KMS-11 (cell line): ENCODE measurements around the gene ADGRB2.

Experiments
- H2AFZ ChIP-seq: fragments of 200-600 bp; sonication (generic); 2 replicates; pipeline ENCODE4 v1.6.1; 2016; ENCODE audit warnings: antibody characterized with exemption, mixed run types, low read depth
- H3K27ac ChIP-seq: fragments of 200-600 bp; sonication (generic); 2 replicates; pipeline ENCODE4 v1.6.1; 2016; ENCODE audit warnings: mild to moderate bottlenecking, mixed run types
- H3K27me3 ChIP-seq: fragments of 200-600 bp; sonication (generic); 2 replicates; pipeline ENCODE4 v1.6.1; 2017; ENCODE audit warnings: mild to moderate bottlenecking, low read depth, mixed run types, moderate library complexity; ENCODE audit not compliant: insufficient read depth
- H3K36me3 ChIP-seq: fragments of 200-600 bp; sonication (generic); 2 replicates; pipeline ENCODE4 v1.6.1; 2017; ENCODE audit warnings: mild to moderate bottlenecking, mixed run types; ENCODE audit not compliant: insufficient read depth
- H3K4me1 ChIP-seq: fragments of 200-600 bp; sonication (generic); 2 replicates; pipeline ENCODE4 v1.6.1; 2016; ENCODE audit warnings: mild to moderate bottlenecking, low read depth, mixed run types; ENCODE audit not compliant: poor library complexity, severe bottlenecking
- H3K4me2 ChIP-seq: fragments of 200-600 bp; sonication (generic); 2 replicates; pipeline ENCODE4 v1.7.0; 2016; ENCODE audit warnings: mild to moderate bottlenecking, mixed run types
- H3K4me3 ChIP-seq: fragments of 200-600 bp; sonication (generic); IDR thresholded peaks from 2 replicates; pipeline ENCODE4 v1.6.1; 2017; ENCODE audit warnings: low read depth, low read length, mixed read lengths; ENCODE audit not compliant: insufficient read depth
- H3K79me2 ChIP-seq: fragments of 200-600 bp; sonication (generic); 2 replicates; pipeline ENCODE4 v1.6.1; 2016; ENCODE audit warnings: low read depth, mixed run types; ENCODE audit not compliant: insufficient read depth
- H3K9ac ChIP-seq: fragments of 200-600 bp; sonication (generic); 2 replicates; pipeline ENCODE4 v1.6.1; 2016; ENCODE audit warnings: mild to moderate bottlenecking, mixed run types
- H4K20me1 ChIP-seq: fragments of 200-600 bp; sonication (generic); 2 replicates; pipeline ENCODE4 v1.6.1; 2016; ENCODE audit warnings: mild to moderate bottlenecking, mixed run types; ENCODE audit not compliant: insufficient read depth
- TF ChIP-seq, protein P1 (sequence below): fragments of 200-600 bp; sonication (generic); conservative IDR thresholded peaks from 2 replicates; pipeline ENCODE4 v1.6.1; 2017; ENCODE audit warnings: low read depth, mild to moderate bottlenecking, antibody characterized with exemption, low read length, moderate library complexity, mixed read lengths

Gene ADGRB2

DNA sequence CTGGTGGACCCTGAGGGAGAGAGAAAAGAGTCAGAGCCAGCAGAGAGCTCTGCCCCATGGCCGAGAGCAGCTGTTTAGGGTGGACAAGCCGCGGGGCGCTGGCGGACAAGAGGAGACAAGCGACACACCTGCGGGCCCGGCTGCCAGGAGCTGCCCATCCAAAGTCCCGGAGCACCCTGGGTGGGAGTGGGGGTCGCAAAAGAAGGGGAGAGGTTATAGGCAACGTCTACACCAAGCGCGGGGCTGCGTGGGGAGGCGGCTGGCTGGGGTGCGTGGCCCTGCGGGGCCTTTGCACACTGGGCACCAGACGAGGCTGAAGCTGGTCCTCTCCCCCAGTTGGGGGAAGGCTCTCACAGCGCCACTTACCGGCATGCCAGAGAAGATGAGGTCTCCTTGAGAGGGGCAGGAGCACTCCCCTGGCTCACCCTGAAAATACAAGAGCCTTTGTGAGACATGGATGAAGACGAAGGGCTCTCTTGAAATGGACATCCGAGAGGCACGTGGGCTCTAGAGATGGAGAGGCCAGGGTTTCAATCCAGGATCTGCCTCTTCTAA is 84.4 kb downstream of the ADGRB2 start:
- no peak overlapping the region for H3K4me2 ChIP-seq
- no peaks in the 10 kb centered on the region for H3K36me3 ChIP-seq
- no peak overlapping the region for H3K9ac ChIP-seq
- H3K27ac ChIP-seq, result no peak overlapping the region
- TF ChIP-seq, protein P1, sequence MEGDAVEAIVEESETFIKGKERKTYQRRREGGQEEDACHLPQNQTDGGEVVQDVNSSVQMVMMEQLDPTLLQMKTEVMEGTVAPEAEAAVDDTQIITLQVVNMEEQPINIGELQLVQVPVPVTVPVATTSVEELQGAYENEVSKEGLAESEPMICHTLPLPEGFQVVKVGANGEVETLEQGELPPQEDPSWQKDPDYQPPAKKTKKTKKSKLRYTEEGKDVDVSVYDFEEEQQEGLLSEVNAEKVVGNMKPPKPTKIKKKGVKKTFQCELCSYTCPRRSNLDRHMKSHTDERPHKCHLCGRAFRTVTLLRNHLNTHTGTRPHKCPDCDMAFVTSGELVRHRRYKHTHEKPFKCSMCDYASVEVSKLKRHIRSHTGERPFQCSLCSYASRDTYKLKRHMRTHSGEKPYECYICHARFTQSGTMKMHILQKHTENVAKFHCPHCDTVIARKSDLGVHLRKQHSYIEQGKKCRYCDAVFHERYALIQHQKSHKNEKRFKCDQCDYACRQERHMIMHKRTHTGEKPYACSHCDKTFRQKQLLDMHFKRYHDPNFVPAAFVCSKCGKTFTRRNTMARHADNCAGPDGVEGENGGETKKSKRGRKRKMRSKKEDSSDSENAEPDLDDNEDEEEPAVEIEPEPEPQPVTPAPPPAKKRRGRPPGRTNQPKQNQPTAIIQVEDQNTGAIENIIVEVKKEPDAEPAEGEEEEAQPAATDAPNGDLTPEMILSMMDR, result no peak
- H3K4me3 ChIP-seq, result no peak overlapping the region
- H2AFZ ChIP-seq, result no peak overlapping the region
- H3K4me1 ChIP-seq, result no peaks in the 10 kb centered on the region
- no peaks in the 10 kb centered on the region for H3K79me2 ChIP-seq
- no peaks in the 10 kb centered on the region for H4K20me1 ChIP-seq
- peaks cover 57% of the 10 kb centered on the region for H3K27me3 ChIP-seq

GRCh38 chr1:31679091-31679490 is 85.0 kb downstream of the ADGRB2 start:
- Histone ChIP-seq H3K36me3 (no peaks in the 10 kb centered on the region), H2AFZ (no peak overlapping the region), H3K27ac (no peak overlapping the region)

DNA sequence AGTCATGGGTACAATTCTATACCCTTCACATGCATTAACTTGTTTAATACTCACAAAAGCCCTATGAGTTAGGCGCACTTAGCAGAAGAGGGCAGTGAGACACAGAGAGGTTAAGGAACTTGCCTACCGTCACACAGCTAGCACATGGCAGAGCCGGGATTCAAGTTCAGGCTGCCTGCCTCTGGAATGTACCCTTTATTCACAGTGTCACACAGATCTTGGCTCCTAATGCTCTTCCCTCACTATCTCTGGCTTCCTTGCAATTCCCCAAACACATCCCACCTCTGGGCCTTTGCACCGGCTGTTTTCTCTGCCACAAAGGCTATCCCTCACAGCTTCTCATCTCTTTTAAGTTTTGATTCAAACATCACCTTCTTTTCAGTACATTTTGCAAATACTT is 85.5 kb downstream of the ADGRB2 start:
- Histone ChIP-seq H3K79me2 (no peaks in the 10 kb centered on the region), H3K4me1 (no peaks in the 10 kb centered on the region), H3K9ac (no peak overlapping the region), H2AFZ (no peak overlapping the region), H3K4me2 (no peak overlapping the region), H3K27me3 (peaks cover 51% of the 10 kb centered on the region), H3K27ac (no peak overlapping the region), H3K4me3 (no peak overlapping the region), H4K20me1 (no peaks in the 10 kb centered on the region), H3K36me3 (no peaks in the 10 kb centered on the region)
- TF ChIP-seq, protein P1, result no peak

More at GRCh38 chr1:31679091-31679490, 85.0 kb downstream of the ADGRB2 start:
- Histone ChIP-seq H4K20me1 (no peaks in the 10 kb centered on the region), H3K4me1 (no peaks in the 10 kb centered on the region), H3K4me2 (no peak overlapping the region), H3K4me3 (no peak overlapping the region), H3K27me3 (peaks cover 51% of the 10 kb centered on the region), H3K9ac (no peak overlapping the region), H3K79me2 (no peaks in the 10 kb centered on the region)
- TF ChIP-seq, protein P1, result no peak

DNA sequence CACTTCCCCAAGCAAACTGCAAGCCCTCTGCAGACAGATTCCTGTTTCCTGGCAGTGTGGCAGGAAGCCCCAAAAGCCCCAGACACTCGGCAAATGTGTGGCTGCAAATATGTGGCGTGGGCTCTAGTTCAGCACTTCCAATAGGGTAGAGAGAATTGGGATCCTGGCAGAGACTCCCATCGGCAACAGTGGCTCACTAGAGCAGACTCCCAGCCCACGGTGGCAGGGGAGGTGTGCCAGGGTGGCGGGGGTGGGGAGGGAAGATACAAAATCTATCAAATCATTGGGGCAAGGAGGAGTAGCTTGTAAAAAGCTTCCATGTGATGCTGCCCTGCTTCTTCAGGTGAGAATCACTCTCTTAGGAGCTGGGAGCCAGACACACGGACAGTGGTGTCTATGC is 86.2 kb downstream of the ADGRB2 start:
- Histone ChIP-seq H3K36me3 (no peaks in the 10 kb centered on the region), H3K4me3 (no peak overlapping the region), H3K79me2 (no peaks in the 10 kb centered on the region), H2AFZ (no peak overlapping the region), H3K9ac (no peak overlapping the region), H4K20me1 (no peaks in the 10 kb centered on the region), H3K4me1 (no peaks in the 10 kb centered on the region), H3K27ac (no peak overlapping the region), H3K27me3 (peaks cover 46% of the 10 kb centered on the region), H3K4me2 (no peak overlapping the region)
- TF ChIP-seq, protein P1, result no peak
